ENCODE data around the gene MEIS1. TPM values are rescaled to one million over a fixed set of nuclear protein-coding genes. Genes with fewer than 3 reads are reported as not detected.

Gene MEIS1
- 10.5 and 13.6 TPM in 2 replicates for total RNA-seq

GRCh38 chr2:66434679-66435548, at the start of gene MEIS1:
Gene MEIS1, plus strand, starts transcription at chr2:66435125. Its CDS starts 732 bp downstream, at chr2:66435857.

